ENCODE measurements around the gene PKNOX1.
"Not testable (repeated sequence)": the region's sequence is repeated elsewhere in the genome, so short reads cannot be mapped to it uniquely, and the experiment has no call there.

The PKNOX1 gene

GRCh38 chr21:42973991-42974831 lies at the start of gene PKNOX1:
TSS of gene PKNOX1 (plus strand) at chr21:42974562. CDS start at chr21:43004382, 29,820 bp downstream.
- peak; percentile 98 for DNase-seq

- no peak for DNase-seq
Observed at GRCh38 chr21:42925114-42925926, 49.0 kb upstream of the PKNOX1 start, which contains the start of gene ERVH48-1. TSS of gene ERVH48-1 (minus strand) at chr21:42925630. CDS start at chr21:42919006, 6,624 bp downstream.

GRCh38 chr21:42927474-42928200 lies 46.7 kb upstream of the PKNOX1 start:
- not testable (repeated sequence) for DNase-seq

- no peak for DNase-seq
Observed at GRCh38 chr21:42929969-42930368, 44.4 kb upstream of the PKNOX1 start.

GRCh38 chr21:42931560-42932235 lies 42.7 kb upstream of the PKNOX1 start:
- no peak for DNase-seq

GRCh38 chr21:42932378-42933136 lies 41.8 kb upstream of the PKNOX1 start:
- not testable (repeated sequence) for DNase-seq

GRCh38 chr21:42933137-42933970 lies 41.0 kb upstream of the PKNOX1 start:
- DNase-seq: not testable (repeated sequence)

GRCh38 chr21:42933973-42934372 lies 40.4 kb upstream of the PKNOX1 start:
- DNase-seq: not testable (repeated sequence)

GRCh38 chr21:42936360-42936759 lies 38.0 kb upstream of the PKNOX1 start:
- DNase-seq: not testable (repeated sequence)

GRCh38 chr21:42937034-42937940 lies 37.1 kb upstream of the PKNOX1 start:
- not testable (repeated sequence) for DNase-seq

- DNase-seq: no peak
Observed at GRCh38 chr21:42937960-42938605, 36.3 kb upstream of the PKNOX1 start.

GRCh38 chr21:42938606-42938995 lies 35.8 kb upstream of the PKNOX1 start:
- DNase-seq: not testable (repeated sequence)

GRCh38 chr21:42939582-42940413 lies 34.6 kb upstream of the PKNOX1 start:
- no peak for DNase-seq

GRCh38 chr21:42941696-42942085 lies 32.7 kb upstream of the PKNOX1 start:
- DNase-seq: no peak

- DNase-seq: no peak
Observed at GRCh38 chr21:42942244-42942643, 32.1 kb upstream of the PKNOX1 start.

- not testable (repeated sequence) for DNase-seq
Observed at GRCh38 chr21:42949094-42949755, 25.1 kb upstream of the PKNOX1 start.

GRCh38 chr21:42951193-42951592 lies 23.2 kb upstream of the PKNOX1 start:
- DNase-seq: not testable (repeated sequence)

All from activated T-cell treated with anti-CD3 and anti-CD28 coated beads for 4 hours (primary cell).